Fibroblast of the aortic adventitia (primary cell): ENCODE data around the gene APBA2. TPM values are rescaled to one million over a fixed set of nuclear protein-coding genes. Genes with fewer than 3 reads are reported as not detected.

ENCODE experiments used
- DNase-seq: peaks from one replicate; pipeline ENCODE4 v3.0.0-alpha.2; 2010; ENCODE audit warnings: low read depth
- H3K4me3 ChIP-seq: 2 replicates; pipeline ENCODE4 v1.5.1; 2011; ENCODE audit warnings: low read depth, mild to moderate bottlenecking, control low read depth, low read length, moderate library complexity
- total RNA-seq: library from RNA; depleted of rRNA; stranded (reverse); fragments of >200 nt; gene quantifications from 2 replicates; pipeline ENCODE4 v1.2.3, GENCODE V29; 2012; ENCODE audit warnings: low replicate concordance
- TF ChIP-seq, protein P1 (sequence below): IDR thresholded peaks from 2 replicates; pipeline ENCODE4 v1.5.1; 2011; ENCODE audit warnings: mild to moderate bottlenecking, low read length, control low read depth, inconsistent platforms; ENCODE audit not compliant: insufficient read depth

The APBA2 gene
- total RNA-seq, 1 donor = 1.8 TPM

DNA sequence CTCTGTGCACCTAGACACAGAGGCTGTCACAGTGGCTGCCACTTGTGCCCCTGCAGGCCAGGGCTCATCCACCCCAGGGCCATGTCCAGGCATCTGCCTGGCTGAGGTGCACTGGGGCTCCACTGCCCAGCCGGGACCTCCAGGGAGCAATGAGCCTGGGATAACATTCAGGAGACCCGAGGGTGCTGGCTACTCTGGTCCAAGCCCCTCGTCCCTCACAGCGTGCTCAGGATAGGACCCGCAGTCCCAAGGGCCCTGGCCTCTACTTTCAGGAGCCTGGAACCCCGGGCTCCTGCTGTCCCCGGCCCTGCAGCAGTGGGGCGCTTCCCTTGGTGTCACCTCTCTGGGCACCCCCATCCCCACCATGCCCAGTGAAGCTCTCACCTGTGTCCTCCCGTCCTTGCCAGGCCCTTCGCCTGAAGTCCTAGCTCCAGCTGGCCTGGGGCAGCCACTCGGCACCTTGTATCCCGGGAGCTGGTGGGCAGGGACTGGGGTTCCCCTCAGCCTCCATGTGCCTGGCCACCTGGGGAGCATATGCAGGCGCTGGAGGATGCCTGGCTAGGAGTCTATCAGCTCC is 226.0 kb downstream of the APBA2 start:
- DNase-seq = no peak
- H3K4me3 ChIP-seq = no peak overlapping the region
- TF ChIP-seq, protein P1, sequence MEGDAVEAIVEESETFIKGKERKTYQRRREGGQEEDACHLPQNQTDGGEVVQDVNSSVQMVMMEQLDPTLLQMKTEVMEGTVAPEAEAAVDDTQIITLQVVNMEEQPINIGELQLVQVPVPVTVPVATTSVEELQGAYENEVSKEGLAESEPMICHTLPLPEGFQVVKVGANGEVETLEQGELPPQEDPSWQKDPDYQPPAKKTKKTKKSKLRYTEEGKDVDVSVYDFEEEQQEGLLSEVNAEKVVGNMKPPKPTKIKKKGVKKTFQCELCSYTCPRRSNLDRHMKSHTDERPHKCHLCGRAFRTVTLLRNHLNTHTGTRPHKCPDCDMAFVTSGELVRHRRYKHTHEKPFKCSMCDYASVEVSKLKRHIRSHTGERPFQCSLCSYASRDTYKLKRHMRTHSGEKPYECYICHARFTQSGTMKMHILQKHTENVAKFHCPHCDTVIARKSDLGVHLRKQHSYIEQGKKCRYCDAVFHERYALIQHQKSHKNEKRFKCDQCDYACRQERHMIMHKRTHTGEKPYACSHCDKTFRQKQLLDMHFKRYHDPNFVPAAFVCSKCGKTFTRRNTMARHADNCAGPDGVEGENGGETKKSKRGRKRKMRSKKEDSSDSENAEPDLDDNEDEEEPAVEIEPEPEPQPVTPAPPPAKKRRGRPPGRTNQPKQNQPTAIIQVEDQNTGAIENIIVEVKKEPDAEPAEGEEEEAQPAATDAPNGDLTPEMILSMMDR = no peak

DNA sequence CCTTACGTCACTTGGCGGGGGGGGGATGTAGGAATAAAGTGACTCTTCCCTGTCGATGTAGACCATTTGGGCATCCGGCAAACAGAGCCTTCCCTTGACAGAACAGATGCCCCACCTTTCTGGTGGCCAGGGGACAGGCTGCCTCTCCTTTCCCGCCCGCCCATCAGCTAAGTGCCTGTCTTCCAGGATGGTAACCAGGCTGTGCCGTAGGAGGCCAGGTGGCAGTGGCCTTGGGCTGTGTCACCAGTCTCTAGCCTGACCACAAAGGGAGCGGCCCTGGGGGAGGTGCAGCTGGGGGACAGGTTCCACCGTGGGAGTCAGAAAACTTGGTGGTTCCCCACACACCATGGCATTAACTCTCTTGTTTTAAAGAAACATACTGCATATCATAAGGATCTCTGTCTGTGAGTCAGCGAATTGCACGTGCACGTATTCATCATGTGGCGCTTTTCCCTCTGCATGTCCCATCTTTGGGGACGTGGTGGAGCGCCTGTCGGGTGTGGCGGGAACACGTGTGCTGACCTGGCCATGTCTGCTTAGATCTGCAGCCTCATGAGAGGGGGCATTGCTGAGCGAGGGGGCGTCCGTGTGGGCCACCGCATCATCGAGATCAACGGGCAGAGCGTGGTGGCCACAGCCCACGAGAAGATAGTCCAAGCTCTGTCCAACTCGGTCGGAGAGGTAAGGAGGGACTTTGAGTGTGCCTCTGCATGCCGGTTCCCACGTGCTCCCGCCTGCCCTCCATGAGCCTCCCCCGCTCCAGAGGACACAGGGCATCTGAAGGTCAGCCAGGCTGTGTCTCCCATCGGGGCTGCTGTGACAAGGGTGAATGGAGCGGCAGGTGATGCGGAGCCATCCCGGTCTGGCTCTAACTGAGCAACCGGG is 227.8 kb downstream of the APBA2 start:
- H3K4me3 ChIP-seq = no peak overlapping the region
- no peak for DNase-seq
- TF ChIP-seq, protein P1 = no peak

DNA sequence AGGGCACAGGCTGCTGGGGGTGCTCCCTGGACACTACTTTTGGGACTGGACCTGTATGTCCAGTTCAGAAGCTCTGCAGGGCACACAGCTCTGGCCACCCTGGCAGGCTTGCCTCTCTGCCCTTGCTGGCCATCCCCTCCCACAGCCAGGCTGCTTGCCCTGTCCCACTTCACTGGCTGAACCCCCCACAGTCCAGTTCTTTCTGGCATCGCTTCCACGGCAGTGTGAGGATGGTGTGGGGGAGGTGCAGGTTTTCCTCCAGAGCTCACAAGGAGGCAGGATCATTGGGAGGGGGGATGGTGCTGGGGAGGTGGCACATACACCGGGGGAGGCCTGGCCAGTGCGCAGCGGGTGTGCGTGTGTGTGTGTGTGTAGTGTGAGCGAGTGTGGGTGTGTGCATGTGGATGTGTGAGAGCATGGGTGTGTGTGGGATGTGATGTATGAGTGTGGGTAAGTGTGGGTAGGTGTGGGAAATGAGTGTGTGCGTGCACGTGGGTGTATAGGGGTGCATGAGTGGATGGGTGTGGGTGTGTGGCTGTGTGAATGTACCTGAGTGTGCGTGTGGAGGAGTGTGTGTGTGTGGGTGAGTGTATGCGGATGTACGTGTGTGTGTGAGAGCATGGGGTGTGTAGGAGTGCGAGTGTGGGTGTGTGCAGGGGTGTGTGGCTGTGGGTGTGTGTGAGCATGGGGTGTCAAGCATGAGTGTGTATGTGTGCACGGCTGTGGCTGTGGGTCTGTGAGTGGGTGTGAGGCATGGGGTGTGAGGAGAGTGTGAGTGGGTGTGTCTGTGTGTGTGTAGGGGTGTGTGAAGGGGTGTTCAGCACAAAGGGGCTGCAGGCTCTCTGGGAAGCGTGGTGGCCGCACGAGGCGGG is 228.7 kb downstream of the APBA2 start:
- TF ChIP-seq, protein P1 = no peak

DNA sequence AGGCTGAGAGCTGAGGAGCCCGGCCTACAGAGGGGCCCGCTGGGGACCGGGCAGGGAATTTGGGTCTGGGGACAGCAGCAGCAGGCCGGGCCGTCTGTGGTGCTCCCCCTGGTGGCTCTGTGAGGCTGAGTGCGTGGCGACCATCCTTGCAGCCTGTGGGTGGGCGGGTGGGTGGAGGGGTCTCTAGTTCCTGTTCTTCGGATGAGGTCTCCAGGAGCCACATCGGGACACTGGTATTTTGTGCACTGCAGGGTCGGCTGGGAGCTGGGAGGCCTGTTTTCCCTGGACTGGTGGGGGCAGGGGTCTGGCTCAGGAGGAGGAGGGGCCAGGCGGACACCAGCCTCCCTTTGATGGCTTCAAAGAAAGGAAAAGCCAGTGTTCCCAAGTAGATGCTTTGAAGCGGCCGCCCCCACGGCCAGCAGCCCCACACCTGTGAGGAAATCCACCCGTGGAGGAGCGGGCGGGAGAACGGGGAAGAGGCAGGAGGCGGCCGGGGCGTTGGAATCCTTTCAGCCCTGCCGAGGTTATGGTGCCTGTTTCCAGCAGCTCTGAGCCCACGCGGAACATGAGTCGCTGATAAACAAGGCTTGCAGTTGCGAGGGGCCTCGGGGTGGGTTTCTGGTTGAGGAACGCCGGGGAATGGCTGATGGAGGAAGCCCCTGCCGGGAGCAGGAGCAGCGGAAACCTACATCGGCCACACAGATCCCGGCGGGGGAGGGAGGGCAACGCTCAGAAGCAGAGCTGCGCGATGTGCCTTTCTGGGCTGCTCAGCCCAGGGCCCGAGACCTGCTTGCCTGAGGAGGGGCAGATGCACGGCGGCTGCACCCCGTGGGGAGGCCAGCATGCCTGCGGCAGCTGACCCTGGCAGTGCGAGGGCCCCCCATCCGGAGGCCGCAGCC is 229.6 kb downstream of the APBA2 start:
- TF ChIP-seq, protein P1 = no peak
- DNase-seq = no peak
- H3K4me3 ChIP-seq = no peak overlapping the region

More for the DNA sequence above, 228.7 kb downstream of the APBA2 start:
- no peak for DNase-seq
- no peak overlapping the region for H3K4me3 ChIP-seq

DNA sequence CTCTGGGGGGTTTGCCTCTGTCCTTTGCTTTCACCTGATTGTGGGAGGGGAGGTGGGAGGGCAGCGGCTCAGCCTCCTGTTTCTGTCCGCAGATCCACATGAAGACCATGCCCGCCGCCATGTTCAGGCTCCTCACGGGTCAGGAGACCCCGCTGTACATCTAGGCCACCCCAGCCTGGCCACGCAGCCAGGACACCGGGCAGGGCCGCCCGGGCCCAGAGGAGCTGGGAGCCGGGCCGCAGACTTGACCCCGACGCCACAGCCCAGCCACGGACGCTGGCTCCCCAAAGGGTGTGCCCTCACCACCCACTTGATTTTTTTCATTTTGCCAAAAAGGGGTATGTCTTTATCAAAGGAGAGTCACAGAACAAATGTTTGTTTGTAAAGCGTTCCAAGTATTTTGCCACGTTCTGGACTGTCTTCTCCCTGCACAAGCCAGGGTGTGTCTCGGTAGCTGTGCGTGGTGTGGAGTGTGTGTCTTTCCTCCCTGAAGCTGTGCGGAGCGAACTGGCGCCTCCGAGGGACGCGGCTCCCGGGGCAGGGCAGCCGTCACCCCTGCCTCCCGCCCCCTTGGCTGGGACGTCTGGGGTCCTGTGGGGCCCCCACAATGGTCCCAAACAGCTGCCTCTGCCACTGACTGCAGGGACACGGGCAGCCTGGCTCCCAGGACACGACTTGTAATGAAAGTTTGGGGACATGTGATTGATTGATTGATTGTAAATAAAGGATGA is 231.4 kb downstream of the APBA2 start:
- TF ChIP-seq, protein P1 = no peak
- DNase-seq = no peak
- no peak overlapping the region for H3K4me3 ChIP-seq
